CD14-positive monocyte (primary cell): ENCODE results near the gene MACC1. TPM values are rescaled to one million over a fixed set of nuclear protein-coding genes. Genes with fewer than 3 reads are reported as not detected.
A peak's percentile ranks its signal among the peaks of the same experiment; 100 is the strongest.

Experiments used
- DNase-seq, 3 donors: peaks; one replicate each; pipeline ENCODE4 v3.0.0-alpha.2; 2011 to 2022
- H2AFZ ChIP-seq: 2 replicates; pipeline ENCODE4 v1.6.0; 2012; ENCODE audit warnings: mild to moderate bottlenecking, low read depth, low read length, inconsistent platforms; ENCODE audit not compliant: insufficient read depth, poor library complexity, severe bottlenecking
- H3K27ac ChIP-seq, 2 donors: 1 replicate in 1 of 2; 2 replicates in 1 of 2; pipeline ENCODE4 v1.5.1; 2012 to 2013; ENCODE audit warnings: low read length in 2 of 2, control low read depth in 1 of 2, inconsistent platforms in 1 of 2, low read depth in 1 of 2, mild to moderate bottlenecking in 1 of 2
- H3K27me3 ChIP-seq, 2 donors: one replicate each; pipeline versions ENCODE4 v1.6.0 to v1.6.1; 2011 to 2013; ENCODE audit warnings: low read length in 2 of 2; ENCODE audit not compliant: control insufficient read depth in 2 of 2, insufficient read depth in 2 of 2
- H3K36me3 ChIP-seq, 2 donors: replicated peaks in 1 of 2; 1 replicate in 1 of 2; 2 replicates in 1 of 2; pipeline versions ENCODE4 v1.5.1 to v1.6.1; 2012 to 2013; ENCODE audit warnings: low read length in 2 of 2, control low read depth in 1 of 2, inconsistent platforms in 1 of 2, mild to moderate bottlenecking in 1 of 2; ENCODE audit not compliant: insufficient read depth in 2 of 2, control insufficient read depth in 1 of 2
- H3K4me1 ChIP-seq, 2 donors: 1 replicate in 1 of 2; 2 replicates in 1 of 2; pipeline versions ENCODE4 v1.5.1 to v1.6.1; 2012 to 2013; ENCODE audit warnings: low read length in 2 of 2, control low read depth in 1 of 2, inconsistent platforms in 1 of 2, mild to moderate bottlenecking in 1 of 2, moderate library complexity in 1 of 2; ENCODE audit not compliant: insufficient read depth in 2 of 2, control insufficient read depth in 1 of 2
- H3K4me2 ChIP-seq: replicated peaks from 2 replicates; pipeline ENCODE3; 2012; ENCODE audit warnings: low read length, moderate library complexity, mild to moderate bottlenecking; ENCODE audit not compliant: poor library complexity, severe bottlenecking; ENCODE audit errors: extremely low read depth
- H3K4me3 ChIP-seq, 3 experiments: fragments of 200-600 bp in 1 of 3; sonication (generic) in 1 of 3; replicated peaks in 1 of 3; 1 replicate in 2 of 3; 2 replicates in 1 of 3; pipeline ENCODE4 v1.5.1; 2011 to 2013; ENCODE audit warnings: low read length in 3 of 3, mild to moderate bottlenecking in 3 of 3, control low read depth in 2 of 3, low read depth in 2 of 3, inconsistent platforms in 1 of 3, moderate library complexity in 1 of 3
- H3K79me2 ChIP-seq: 2 replicates; pipeline ENCODE4 v1.6.0; 2012; ENCODE audit warnings: mild to moderate bottlenecking, control low read depth, inconsistent platforms, low read length, moderate library complexity; ENCODE audit not compliant: insufficient read depth
- H3K9ac ChIP-seq: 2 replicates; pipeline ENCODE4 v1.6.0; 2017; ENCODE audit warnings: low read length, mild to moderate bottlenecking; ENCODE audit not compliant: insufficient read depth, poor library complexity, severe bottlenecking
- H3K9me3 ChIP-seq, 2 donors: replicated peaks in 1 of 2; 1 replicate in 1 of 2; 2 replicates in 1 of 2; pipeline versions ENCODE4 v1.5.1 to v1.6.1; 2012 to 2013; ENCODE audit warnings: low read length in 2 of 2, control low read depth in 1 of 2; ENCODE audit not compliant: control insufficient read depth in 1 of 2, insufficient read depth in 1 of 2
- H4K20me1 ChIP-seq: 2 replicates; pipeline ENCODE4 v1.6.0; 2012; ENCODE audit warnings: mild to moderate bottlenecking, low read length, control low read depth, moderate library complexity; ENCODE audit not compliant: insufficient read depth
- H3K27ac Mint-ChIP-seq, 7 donors: one replicate each; pipeline ENCODE4 v1.8.0; 2020; ENCODE audit warnings: mild to moderate bottlenecking in 7 of 7, mixed read lengths in 7 of 7, moderate library complexity in 6 of 7, inconsistent platforms in 2 of 7
- H3K27me3 Mint-ChIP-seq, 3 donors: one replicate each; pipeline ENCODE4 v1.8.0; 2021 to 2022; ENCODE audit warnings: low read depth in 3 of 3, mild to moderate bottlenecking in 3 of 3, mixed read lengths in 3 of 3, moderate library complexity in 3 of 3, inconsistent platforms in 1 of 3
- H3K36me3 Mint-ChIP-seq, 2 donors: one replicate each; pipeline ENCODE4 v1.8.0; 2020; ENCODE audit warnings: mixed read lengths in 2 of 2, inconsistent platforms in 1 of 2, mild to moderate bottlenecking in 1 of 2
- H3K4me1 Mint-ChIP-seq: one replicate; pipeline ENCODE4 v1.8.0; 2020; ENCODE audit warnings: mild to moderate bottlenecking, mixed read lengths
- H3K4me3 Mint-ChIP-seq, 2 donors: one replicate each; pipeline ENCODE4 v1.8.0; 2020; ENCODE audit warnings: mild to moderate bottlenecking in 2 of 2, mixed read lengths in 2 of 2, moderate library complexity in 1 of 2
- H3K9me3 Mint-ChIP-seq, 7 donors: one replicate each; pipeline ENCODE4 v1.8.0; 2020 to 2022; ENCODE audit warnings: mixed read lengths in 7 of 7, mild to moderate bottlenecking in 6 of 7, moderate library complexity in 6 of 7, inconsistent platforms in 2 of 7
- WGBS: methylation state at CpG from one replicate; pipeline ENCODE4 v1.1.5; 2013; ENCODE audit warnings: missing lambda C conversion rate; ENCODE audit not compliant: insufficient coverage; 5-methylcytosine and 5-hydroxymethylcytosine counted together
- intact Hi-C, 2 donors: fragments of 100-400 bp; cut with micrococcal nuclease; formaldehyde crosslinking; loops; one replicate each; pipeline versions ENCODE4 v1.15.0 to v1.15.1; 2023
- polyA plus RNA-seq, 3 donors: library from polyadenylated mRNA; depleted of rRNA in 1 of 3; unstranded in 2 of 3; stranded (reverse) in 1 of 3; fragments of 300-500 nt in 2 of 3; fragments of >200 nt in 1 of 3; fragmentation: Illumina TruSeq in 2 of 3; gene quantifications; 1 replicate in 2 of 3; 2 replicates in 1 of 3; pipeline ENCODE4 v1.2.3, GENCODE V29; 2012 to 2021
- TF ChIP-seq, protein P1 (sequence below): fragments of 200-600 bp; IDR thresholded peaks from one replicate; pipeline ENCODE4 v1.8.0; 2022; ENCODE audit warnings: antibody characterized with exemption, mild to moderate bottlenecking

The MACC1 gene
- polyA plus RNA-seq, 3 donors: not detected

DNA sequence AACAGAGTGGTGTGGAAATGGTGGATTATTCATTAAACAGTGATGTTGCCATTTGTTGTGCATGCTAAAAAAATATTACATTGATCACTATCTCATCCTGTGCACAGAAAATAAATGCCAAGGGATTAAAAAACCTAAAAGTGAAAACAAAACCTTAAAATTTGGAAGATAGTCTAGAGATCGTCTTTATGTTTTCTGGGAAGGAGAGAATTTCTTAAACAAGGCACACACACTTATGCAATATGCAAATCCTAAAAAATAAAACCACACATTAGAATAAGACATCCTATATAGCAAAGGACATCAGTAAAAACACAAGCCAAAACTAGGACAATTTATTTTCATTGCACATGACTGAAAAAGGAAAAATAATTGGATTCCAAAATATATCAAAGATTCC is 54.5 kb downstream of the MACC1 start:
- TF ChIP-seq, protein P1, sequence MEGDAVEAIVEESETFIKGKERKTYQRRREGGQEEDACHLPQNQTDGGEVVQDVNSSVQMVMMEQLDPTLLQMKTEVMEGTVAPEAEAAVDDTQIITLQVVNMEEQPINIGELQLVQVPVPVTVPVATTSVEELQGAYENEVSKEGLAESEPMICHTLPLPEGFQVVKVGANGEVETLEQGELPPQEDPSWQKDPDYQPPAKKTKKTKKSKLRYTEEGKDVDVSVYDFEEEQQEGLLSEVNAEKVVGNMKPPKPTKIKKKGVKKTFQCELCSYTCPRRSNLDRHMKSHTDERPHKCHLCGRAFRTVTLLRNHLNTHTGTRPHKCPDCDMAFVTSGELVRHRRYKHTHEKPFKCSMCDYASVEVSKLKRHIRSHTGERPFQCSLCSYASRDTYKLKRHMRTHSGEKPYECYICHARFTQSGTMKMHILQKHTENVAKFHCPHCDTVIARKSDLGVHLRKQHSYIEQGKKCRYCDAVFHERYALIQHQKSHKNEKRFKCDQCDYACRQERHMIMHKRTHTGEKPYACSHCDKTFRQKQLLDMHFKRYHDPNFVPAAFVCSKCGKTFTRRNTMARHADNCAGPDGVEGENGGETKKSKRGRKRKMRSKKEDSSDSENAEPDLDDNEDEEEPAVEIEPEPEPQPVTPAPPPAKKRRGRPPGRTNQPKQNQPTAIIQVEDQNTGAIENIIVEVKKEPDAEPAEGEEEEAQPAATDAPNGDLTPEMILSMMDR: no peak
- no peak overlapping the region for H3K9ac ChIP-seq
- H3K4me3 ChIP-seq: no peak overlapping the region
- intact Hi-C loops: no loop called here
- no peaks in the 10 kb centered on the region for H3K27me3 ChIP-seq
- no peaks in the 10 kb centered on the region for H3K79me2 ChIP-seq
- Mint-ChIP-seq H3K9me3 (peaks cover 0 to 5% (median 0%) of the 10 kb centered on the region in 7 donors), H3K27me3 (peaks cover 0 to 2% (median 0%) of the 10 kb centered on the region in 3 donors), H3K4me3 (no peak overlapping the region), H3K4me1 (peaks cover 41% of the 10 kb centered on the region), H3K36me3 (no peaks in the 10 kb centered on the region), H3K27ac (no peak overlapping the region)
- peaks cover 22 to 38% of the 10 kb centered on the region in 2 donors for H3K4me1 ChIP-seq
- H3K27ac ChIP-seq: no peak overlapping the region
- H3K4me2 ChIP-seq: peak overlapping the region; percentile 12
- H2AFZ ChIP-seq: no peak overlapping the region
- no peaks in the 10 kb centered on the region for H3K9me3 ChIP-seq
- no CpG with 5 or more reads among the region's 1 CpG for WGBS
- H3K36me3 ChIP-seq: no peaks in the 10 kb centered on the region
- DNase-seq: no peak
- no peaks in the 10 kb centered on the region for H4K20me1 ChIP-seq

DNA sequence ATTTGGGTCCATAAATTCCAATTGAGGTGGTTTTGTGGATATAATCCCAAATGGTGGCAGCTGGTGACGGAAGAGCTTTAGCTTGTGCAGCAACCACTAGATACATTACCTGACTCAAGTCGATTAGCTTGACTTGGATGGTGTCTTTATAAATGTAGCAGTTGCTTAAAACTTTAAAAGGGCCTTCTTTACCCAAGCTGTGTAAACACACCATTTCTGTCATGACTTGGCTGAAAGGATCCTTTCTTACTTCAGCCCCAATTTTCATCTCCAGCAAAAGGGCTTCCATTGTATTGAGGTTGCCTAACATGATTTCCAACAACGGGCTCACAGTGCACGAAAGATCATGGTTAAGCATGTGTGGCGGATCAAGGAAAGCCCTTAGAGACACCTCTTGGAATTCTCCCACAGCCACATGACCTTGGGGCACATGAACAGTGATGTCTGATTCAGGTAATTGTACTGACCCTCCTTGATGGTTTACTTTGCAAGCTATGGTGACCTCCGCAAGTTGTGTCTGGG is 57.9 kb downstream of the MACC1 start:
- Histone ChIP-seq H3K36me3 (no peaks in the 10 kb centered on the region), H3K4me3 (no peak overlapping the region), H4K20me1 (no peaks in the 10 kb centered on the region), H3K79me2 (no peaks in the 10 kb centered on the region), H2AFZ (no peak overlapping the region), H3K9me3 (no peaks in the 10 kb centered on the region), H3K4me2 (no peak overlapping the region), H3K27ac (no peak overlapping the region), H3K27me3 (no peaks in the 10 kb centered on the region), H3K9ac (no peak overlapping the region), H3K4me1 (peaks cover 16 to 32% of the 10 kb centered on the region in 2 donors)
- peaks cover 0 to 1% (median 0%) of the 10 kb centered on the region in 7 donors for H3K9me3 Mint-ChIP-seq
- no peak overlapping the region for H3K4me3 Mint-ChIP-seq
- peaks cover 0 to 2% (median 0%) of the 10 kb centered on the region in 3 donors for H3K27me3 Mint-ChIP-seq
- peak overlapping the region in 1 of 7 donors; percentile 53 for H3K27ac Mint-ChIP-seq
- peaks cover 33% of the 10 kb centered on the region for H3K4me1 Mint-ChIP-seq
- TF ChIP-seq, protein P1: no peak
- no peak for DNase-seq
- H3K36me3 Mint-ChIP-seq: no peaks in the 10 kb centered on the region
- 96% methylated on average over 4 of the region's 6 CpGs for WGBS
- intact Hi-C loops: no loop called here
